Measurements from ENCODE around the gene SYNE3.

Gene SYNE3

DNA sequence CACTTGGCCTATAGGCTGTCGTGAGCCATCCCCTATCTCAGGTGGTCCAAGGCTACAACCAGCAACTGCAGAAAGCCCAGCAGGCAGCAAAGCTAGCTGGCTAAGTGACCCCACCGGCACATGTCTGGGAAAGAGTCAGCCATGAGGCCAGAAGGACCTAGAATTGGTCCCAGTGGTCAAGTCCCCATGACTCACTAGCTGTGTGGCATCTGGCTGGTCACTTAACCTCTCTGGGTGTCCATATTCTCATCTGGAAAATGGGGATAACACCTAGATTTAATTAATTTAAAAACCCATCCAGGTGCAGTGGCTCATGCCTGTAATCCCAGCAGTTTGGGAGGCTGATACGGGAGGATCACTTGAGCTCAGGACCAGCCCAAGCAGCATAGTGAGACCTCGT lies 37.6 kb downstream of the SYNE3 start:
- no peak for DNase-seq (ENCODE audit: low read depth)
- TF ChIP-seq, protein P1, sequence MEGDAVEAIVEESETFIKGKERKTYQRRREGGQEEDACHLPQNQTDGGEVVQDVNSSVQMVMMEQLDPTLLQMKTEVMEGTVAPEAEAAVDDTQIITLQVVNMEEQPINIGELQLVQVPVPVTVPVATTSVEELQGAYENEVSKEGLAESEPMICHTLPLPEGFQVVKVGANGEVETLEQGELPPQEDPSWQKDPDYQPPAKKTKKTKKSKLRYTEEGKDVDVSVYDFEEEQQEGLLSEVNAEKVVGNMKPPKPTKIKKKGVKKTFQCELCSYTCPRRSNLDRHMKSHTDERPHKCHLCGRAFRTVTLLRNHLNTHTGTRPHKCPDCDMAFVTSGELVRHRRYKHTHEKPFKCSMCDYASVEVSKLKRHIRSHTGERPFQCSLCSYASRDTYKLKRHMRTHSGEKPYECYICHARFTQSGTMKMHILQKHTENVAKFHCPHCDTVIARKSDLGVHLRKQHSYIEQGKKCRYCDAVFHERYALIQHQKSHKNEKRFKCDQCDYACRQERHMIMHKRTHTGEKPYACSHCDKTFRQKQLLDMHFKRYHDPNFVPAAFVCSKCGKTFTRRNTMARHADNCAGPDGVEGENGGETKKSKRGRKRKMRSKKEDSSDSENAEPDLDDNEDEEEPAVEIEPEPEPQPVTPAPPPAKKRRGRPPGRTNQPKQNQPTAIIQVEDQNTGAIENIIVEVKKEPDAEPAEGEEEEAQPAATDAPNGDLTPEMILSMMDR (conservative IDR thresholded peaks at IDR 0.05; ENCODE audit: low read length): no peak
- H3K4me3 ChIP-seq (ENCODE audit: low read length): no peak overlapping the region

DNA sequence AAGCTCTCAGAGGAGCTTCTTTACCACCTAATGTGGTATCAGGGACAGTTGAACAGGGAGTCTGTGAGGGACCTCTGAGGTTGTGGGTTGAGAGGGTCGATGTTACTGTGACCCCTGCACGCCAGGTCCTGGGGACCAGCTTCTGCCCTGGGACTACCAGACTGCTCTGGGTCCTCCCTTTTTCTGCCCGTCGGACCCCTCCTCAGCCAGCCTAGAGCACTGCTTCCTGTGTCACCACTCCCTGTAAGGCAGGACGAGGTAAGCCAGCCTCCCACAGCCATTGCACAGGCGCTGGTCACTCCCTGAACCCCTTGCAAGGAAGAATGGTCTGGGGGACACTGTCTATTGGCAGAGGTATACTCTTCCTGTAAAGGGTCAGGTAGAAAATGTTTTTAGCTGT lies 38.1 kb downstream of the SYNE3 start:
- TF ChIP-seq, protein P1 (conservative IDR thresholded peaks at IDR 0.05; ENCODE audit: low read length): no peak
- no peak for DNase-seq (ENCODE audit: low read depth)
- no peak overlapping the region for H3K4me3 ChIP-seq (ENCODE audit: low read length)

DNA sequence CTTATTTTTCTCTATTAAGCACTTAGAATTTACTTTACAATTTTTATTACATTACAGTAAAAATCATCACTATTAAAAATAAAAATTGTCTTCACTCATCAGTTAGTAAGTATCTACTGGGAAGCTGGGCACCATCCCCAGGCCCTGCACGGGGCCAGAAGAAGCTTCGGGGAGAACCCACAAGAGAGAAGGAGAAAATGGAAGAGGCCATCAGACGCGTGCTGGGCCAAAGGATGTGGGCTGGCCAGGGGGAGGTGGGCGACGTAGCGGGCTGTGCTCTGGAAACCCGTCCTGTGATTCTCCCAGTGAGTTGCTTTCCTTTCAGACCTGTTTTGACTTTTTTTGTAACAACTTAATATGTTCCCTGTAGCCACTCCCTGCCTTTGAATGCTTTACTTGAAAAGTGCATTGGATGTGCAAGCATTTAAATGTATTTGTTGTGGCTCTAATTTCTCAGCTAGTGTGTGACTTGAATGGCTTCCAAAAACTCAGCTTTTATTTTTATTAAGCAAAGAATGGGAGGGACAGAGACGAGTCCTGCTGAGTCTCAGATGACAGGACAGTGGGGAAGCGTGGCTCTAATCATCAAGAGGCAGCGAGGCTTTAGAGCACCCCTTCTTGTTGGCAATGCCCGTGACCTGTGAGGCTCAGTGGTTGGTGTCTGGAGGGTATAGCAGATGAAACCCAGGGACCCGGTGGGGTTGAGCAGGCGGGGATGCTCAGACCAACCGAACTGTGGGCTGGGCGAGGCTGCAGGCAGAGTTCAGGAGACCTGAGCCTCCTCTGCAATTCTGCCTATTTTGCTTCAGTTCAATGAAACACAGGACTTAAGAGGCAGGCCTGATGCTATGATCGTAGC lies 38.8 kb downstream of the SYNE3 start:
- TF ChIP-seq, protein P1 (conservative IDR thresholded peaks at IDR 0.05; ENCODE audit: low read length): no peak
- H3K4me3 ChIP-seq (ENCODE audit: low read length): no peak overlapping the region
- DNase-seq (ENCODE audit: low read depth): no peak

DNA sequence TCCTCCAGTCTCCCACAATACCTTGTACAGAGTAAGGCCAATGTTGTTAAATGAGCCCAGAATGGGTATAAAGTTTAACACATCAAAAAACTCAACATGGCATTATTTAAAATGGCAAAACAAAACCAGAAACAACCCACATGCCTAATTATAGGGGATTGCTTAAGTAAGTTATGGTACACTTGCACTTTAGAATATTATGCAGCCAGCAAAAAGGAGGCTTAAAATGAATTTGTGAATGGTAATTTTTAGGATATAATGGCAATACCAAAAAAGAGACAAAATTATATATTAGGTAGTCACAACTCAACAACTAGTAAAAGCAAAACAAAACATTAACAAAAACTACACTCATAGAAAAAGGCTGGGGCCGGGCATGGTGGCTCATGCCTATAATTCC lies 39.7 kb downstream of the SYNE3 start:
- H3K4me3 ChIP-seq (ENCODE audit: low read length): no peak overlapping the region
- TF ChIP-seq, protein P1 (conservative IDR thresholded peaks at IDR 0.05; ENCODE audit: low read length): no peak
- DNase-seq (ENCODE audit: low read depth): no peak

DNA sequence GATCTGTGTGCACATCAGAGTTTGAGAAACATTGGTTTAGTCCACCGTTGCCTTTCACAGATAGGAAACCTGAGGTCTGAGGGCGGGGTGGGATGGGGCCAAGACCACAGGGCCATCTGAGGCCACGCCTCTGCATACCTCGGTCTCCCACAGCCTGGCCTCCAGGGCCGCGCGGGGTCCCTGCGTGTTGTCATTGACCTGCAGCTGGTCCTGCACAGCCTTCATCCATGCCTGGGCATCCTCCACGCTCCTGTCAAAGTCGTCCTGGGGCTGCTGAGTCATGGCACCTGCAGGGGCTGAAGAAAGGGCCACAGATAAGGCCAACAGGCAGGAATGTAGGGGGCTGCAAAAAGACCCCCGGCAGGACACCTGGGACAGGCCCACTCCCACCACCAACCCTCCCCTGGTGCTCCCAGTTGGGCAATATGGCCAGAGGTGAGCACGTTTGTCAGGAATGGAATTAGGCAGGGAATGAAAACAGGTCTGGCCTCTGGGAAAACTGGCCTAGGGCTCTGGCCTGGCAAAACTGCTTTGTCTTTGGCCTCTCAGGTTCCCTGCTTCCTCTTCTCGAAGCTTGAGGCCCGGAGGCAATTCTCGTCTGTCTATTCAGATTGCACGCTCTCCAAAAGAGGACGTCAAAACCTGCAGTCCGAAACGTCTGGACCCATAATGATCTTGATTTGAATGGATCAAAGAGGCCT lies 40.8 kb downstream of the SYNE3 start:
- DNase-seq (ENCODE audit: low read depth): no peak
- TF ChIP-seq, protein P1 (conservative IDR thresholded peaks at IDR 0.05; ENCODE audit: low read length): no peak
- no peak overlapping the region for H3K4me3 ChIP-seq (ENCODE audit: low read length)

DNA sequence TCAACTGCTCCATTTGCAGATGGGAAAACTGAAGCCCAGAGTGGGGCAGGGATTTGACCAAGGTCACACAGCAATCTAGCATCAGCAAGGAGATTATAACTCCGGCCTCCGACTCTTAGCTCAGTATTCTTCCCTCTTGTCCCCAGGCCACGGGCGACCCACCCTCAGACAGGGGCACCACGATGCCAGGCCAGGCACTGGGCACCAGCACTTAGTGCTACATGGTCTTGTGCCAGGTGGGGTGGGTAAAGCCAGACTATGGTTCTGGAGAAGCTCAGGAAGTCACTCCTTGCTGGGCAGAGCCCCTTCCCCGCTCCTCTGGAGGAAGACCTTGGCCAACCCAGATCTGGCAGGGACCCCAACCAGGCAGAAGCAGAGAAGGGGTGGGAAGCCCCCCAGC lies 41.5 kb downstream of the SYNE3 start:
- no peak for DNase-seq (ENCODE audit: low read depth)
- H3K4me3 ChIP-seq (ENCODE audit: low read length): no peak overlapping the region
- TF ChIP-seq, protein P1 (conservative IDR thresholded peaks at IDR 0.05; ENCODE audit: low read length): no peak

DNA sequence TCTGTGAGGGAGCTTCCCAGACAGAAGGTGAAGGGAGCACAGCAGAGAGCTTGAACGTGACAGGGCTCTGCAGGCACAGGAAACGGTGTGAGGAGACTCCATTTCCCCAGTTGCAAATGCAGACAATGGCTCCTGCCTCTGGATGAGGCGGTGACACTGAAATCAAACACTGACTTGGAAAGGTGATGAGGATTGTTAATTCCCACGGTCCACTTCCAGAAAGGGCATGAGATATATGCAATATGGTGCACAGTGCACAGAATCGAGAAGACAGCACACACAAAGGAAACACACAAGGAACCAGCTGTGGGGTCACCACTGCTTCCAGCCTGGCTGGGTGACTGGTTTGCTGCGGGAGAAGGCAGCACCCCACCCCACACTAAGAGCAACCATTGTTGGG lies 42.0 kb downstream of the SYNE3 start:
- DNase-seq (ENCODE audit: low read depth): no peak
- TF ChIP-seq, protein P1 (conservative IDR thresholded peaks at IDR 0.05; ENCODE audit: low read length): no peak
- H3K4me3 ChIP-seq (ENCODE audit: low read length): no peak overlapping the region
